ENCODE results near the gene SDC4.
"Not testable (repeated sequence)": the region's sequence is repeated elsewhere in the genome, so short reads cannot be mapped to it uniquely, and the experiment has no call there.

Gene SDC4

GRCh38 chr20:45363611-45364492, 15.6 kb upstream of the SDC4 start:
- no peak for DNase-seq (ENCODE audit: low spot score)

GRCh38 chr20:45362804-45363610, 14.8 kb upstream of the SDC4 start, which contains the start of gene SYS1:
Gene SYS1 (plus strand): TSS chr20:45363156. CDS start chr20:45363532, 376 bp downstream.
- peak; percentile 100 for DNase-seq (ENCODE audit: low spot score)

GRCh38 chr20:45361793-45362192, 13.6 kb upstream of the SDC4 start:
- no peak for DNase-seq (ENCODE audit: low spot score)

GRCh38 chr20:45359406-45360148, 11.4 kb upstream of the SDC4 start:
- no peak for DNase-seq (ENCODE audit: low spot score)

GRCh38 chr20:45359069-45359405, 10.8 kb upstream of the SDC4 start:
- DNase-seq (ENCODE audit: low spot score), result no peak

- DNase-seq (ENCODE audit: low spot score), result no peak
Observed at GRCh38 chr20:45358282-45359068, 10.3 kb upstream of the SDC4 start.

- DNase-seq (ENCODE audit: low spot score), result peak; percentile 60
Observed at GRCh38 chr20:45355209-45356084, 7.2 kb upstream of the SDC4 start.

- no peak for DNase-seq (ENCODE audit: low spot score)
Observed at GRCh38 chr20:45354423-45355208, 6.4 kb upstream of the SDC4 start.

- no peak for DNase-seq (ENCODE audit: low spot score)
Observed at GRCh38 chr20:45353746-45354145, 5.5 kb upstream of the SDC4 start.

- no peak for DNase-seq (ENCODE audit: low spot score)
Observed at GRCh38 chr20:45352729-45353128, 4.5 kb upstream of the SDC4 start.

- not testable (repeated sequence) for DNase-seq (ENCODE audit: low spot score)
Observed at GRCh38 chr20:45350795-45351194, 2.6 kb upstream of the SDC4 start.

- no peak for DNase-seq (ENCODE audit: low spot score)
Observed at GRCh38 chr20:45350217-45350616, 2.0 kb upstream of the SDC4 start.

- DNase-seq (ENCODE audit: low spot score), result no peak
Observed at GRCh38 chr20:45347297-45347935, 808 bp downstream of the SDC4 start.

GRCh38 chr20:45346851-45347250, 1.4 kb downstream of the SDC4 start:
- no peak for DNase-seq (ENCODE audit: low spot score)

GRCh38 chr20:45346291-45346718, 1.9 kb downstream of the SDC4 start:
- DNase-seq (ENCODE audit: low spot score), result no peak

GRCh38 chr20:45345104-45345936, 2.9 kb downstream of the SDC4 start:
- DNase-seq (ENCODE audit: low spot score), result no peak

GRCh38 chr20:45344168-45344860, 3.9 kb downstream of the SDC4 start:
- peak; percentile 87 for DNase-seq (ENCODE audit: low spot score)

Data from COLO829 (cell line).